Upper lobe of left lung (tissue), 4 donors: ENCODE results near the gene GUCY2F.

Source experiments
- CTCF ChIP-seq, 6 experiments: fragments of 450-650 bp in 4 of 6; fragments of 200-600 bp in 2 of 6; sonication (generic) in 2 of 6; IDR thresholded peaks; one replicate each; pipeline ENCODE4 v1.5.1; 2016 to 2019; ENCODE audit warnings: antibody characterized with exemption in 6 of 6
- POLR2AphosphoS5 ChIP-seq, 2 donors: sonication (generic); formaldehyde crosslinking; IDR thresholded peaks; one replicate each; pipeline ENCODE4 v1.5.1; 2017; ENCODE audit warnings: antibody characterized with exemption in 2 of 2

GRCh38 chrX:109475174-109475891, 6.6 kb downstream of the GUCY2F start:
- TF ChIP-seq CTCF (IDR thresholded peaks at IDR 0.05): peak in 5 of 6 experiments; percentile 26 to 50 (median 39)
- no peak for TF ChIP-seq POLR2AphosphoS5 (IDR thresholded peaks at IDR 0.05)
